MCF 10A (cell line): ENCODE data around the gene LSMEM2. TPM values are rescaled to one million over a fixed set of nuclear protein-coding genes. Genes with fewer than 3 reads are reported as not detected.

ENCODE experiments used
- BruUV-seq: library from RNA; stranded (reverse); fragments of 400-500 nt; replicated peaks from 2 replicates; lab custom pipeline; 2021; lab: Mats Ljungman, UMichigan
- CTCF ChIA-PET: fragments of 300-600 bp; sonication (Branson Sonifier 250); formaldehyde crosslinking; extraction: SDS; loops from one replicate; lab custom pipeline; 2021; ENCODE audit warnings: antibody characterized with exemption, inconsistent platforms; lab: Yijun Ruan, JAX
- POLR2A ChIA-PET: fragments of 300-600, 350-650 bp; sonication (Branson Sonifier 250); formaldehyde crosslinking; extraction: SDS; loops from one replicate; lab custom pipeline; 2020; ENCODE audit warnings: antibody characterized with exemption, inconsistent platforms; lab: Yijun Ruan, JAX
- DNase-seq: peaks from one replicate; pipeline ENCODE4 v3.0.0-alpha.2; 2018; ENCODE audit not compliant: unreplicated experiment
- H3K27ac Mint-ChIP-seq: one replicate; pipeline ENCODE4 v1.8.0; 2022; ENCODE audit warnings: mild to moderate bottlenecking, low read depth, mixed read lengths; ENCODE audit not compliant: unreplicated experiment
- H3K27me3 Mint-ChIP-seq: one replicate; pipeline ENCODE4 v1.8.0; 2022; ENCODE audit warnings: mixed read lengths; ENCODE audit not compliant: insufficient read depth, unreplicated experiment
- H3K36me3 Mint-ChIP-seq: one replicate; pipeline ENCODE4 v1.8.0; 2022; ENCODE audit warnings: mild to moderate bottlenecking, moderate library complexity, mixed read lengths; ENCODE audit not compliant: insufficient read depth, unreplicated experiment
- H3K4me1 Mint-ChIP-seq: one replicate; pipeline ENCODE4 v1.8.0; 2022; ENCODE audit warnings: mixed read lengths; ENCODE audit not compliant: insufficient read depth, unreplicated experiment
- H3K4me3 Mint-ChIP-seq: one replicate; pipeline ENCODE4 v1.8.0; 2022; ENCODE audit warnings: mild to moderate bottlenecking, moderate library complexity, mixed read lengths; ENCODE audit not compliant: unreplicated experiment
- H3K9me3 Mint-ChIP-seq: one replicate; pipeline ENCODE4 v1.8.0; 2022; ENCODE audit warnings: mixed read lengths; ENCODE audit not compliant: unreplicated experiment
- intact Hi-C: fragments of 100-400 bp; cut with micrococcal nuclease; formaldehyde crosslinking; loops from 2 replicates; pipeline ENCODE4 v1.14.1; 2022
- total RNA-seq: library from RNA; stranded (reverse); gene quantifications from 2 replicates; pipeline ENCODE4 v1.2.3, GENCODE V29; 2022
- TF ChIP-seq, protein P1 (sequence below): fragments of 200-600 bp; IDR thresholded peaks from one replicate; pipeline ENCODE4 v1.8.0; 2022; ENCODE audit warnings: antibody characterized with exemption, mild to moderate bottlenecking; ENCODE audit not compliant: unreplicated experiment

LSMEM2 gene
- total RNA-seq, 1 experiment from 2014 or later: not detected

DNA sequence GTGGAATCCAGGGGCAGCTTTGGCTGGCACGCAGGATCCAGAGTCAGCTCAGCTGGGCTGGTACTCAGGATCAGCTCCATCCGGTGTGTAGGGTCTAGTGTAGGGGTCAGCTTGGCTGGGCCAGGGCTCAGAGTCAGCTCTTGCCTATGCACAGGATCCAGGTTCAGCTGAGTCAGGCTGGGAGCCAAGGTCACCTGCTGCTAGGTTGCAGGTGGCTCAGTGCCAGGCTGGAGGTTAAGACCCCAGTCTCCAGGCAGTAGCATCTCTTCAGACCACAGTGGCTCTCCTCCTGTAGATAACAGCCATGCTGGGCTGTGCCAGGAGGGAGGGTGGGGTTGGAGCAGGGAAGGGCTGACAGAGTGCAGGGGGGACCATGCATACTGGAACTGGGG is 18.5 kb downstream of the LSMEM2 start:
- Mint-ChIP-seq H3K4me1 (peaks cover 14% of the 10 kb centered on the region), H3K27me3 (no peaks in the 10 kb centered on the region), H3K27ac (no peak overlapping the region), H3K36me3 (no peaks in the 10 kb centered on the region), H3K9me3 (no peaks in the 10 kb centered on the region), H3K4me3 (peak overlapping the region; percentile 16)
- TF ChIP-seq, protein P1, sequence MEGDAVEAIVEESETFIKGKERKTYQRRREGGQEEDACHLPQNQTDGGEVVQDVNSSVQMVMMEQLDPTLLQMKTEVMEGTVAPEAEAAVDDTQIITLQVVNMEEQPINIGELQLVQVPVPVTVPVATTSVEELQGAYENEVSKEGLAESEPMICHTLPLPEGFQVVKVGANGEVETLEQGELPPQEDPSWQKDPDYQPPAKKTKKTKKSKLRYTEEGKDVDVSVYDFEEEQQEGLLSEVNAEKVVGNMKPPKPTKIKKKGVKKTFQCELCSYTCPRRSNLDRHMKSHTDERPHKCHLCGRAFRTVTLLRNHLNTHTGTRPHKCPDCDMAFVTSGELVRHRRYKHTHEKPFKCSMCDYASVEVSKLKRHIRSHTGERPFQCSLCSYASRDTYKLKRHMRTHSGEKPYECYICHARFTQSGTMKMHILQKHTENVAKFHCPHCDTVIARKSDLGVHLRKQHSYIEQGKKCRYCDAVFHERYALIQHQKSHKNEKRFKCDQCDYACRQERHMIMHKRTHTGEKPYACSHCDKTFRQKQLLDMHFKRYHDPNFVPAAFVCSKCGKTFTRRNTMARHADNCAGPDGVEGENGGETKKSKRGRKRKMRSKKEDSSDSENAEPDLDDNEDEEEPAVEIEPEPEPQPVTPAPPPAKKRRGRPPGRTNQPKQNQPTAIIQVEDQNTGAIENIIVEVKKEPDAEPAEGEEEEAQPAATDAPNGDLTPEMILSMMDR: no peak
- no peak for DNase-seq
- intact Hi-C loops: no loop called here
- ChIA-PET CTCF (interaction anchor here (0.5 to 5.7 kb wide), 4 partner anchors 26 to 228 kb away, joined by 3 to 30 read pairs (median 3); partner anchors contain the start of gene HYAL2), POLR2A (interaction anchor here (1.5 to 2.7 kb wide), 2 partner anchors 24 to 40 kb away, joined by 5 to 29 read pairs; no protein-coding TSS in a partner anchor)
- no TSS peak for BruUV-seq

DNA sequence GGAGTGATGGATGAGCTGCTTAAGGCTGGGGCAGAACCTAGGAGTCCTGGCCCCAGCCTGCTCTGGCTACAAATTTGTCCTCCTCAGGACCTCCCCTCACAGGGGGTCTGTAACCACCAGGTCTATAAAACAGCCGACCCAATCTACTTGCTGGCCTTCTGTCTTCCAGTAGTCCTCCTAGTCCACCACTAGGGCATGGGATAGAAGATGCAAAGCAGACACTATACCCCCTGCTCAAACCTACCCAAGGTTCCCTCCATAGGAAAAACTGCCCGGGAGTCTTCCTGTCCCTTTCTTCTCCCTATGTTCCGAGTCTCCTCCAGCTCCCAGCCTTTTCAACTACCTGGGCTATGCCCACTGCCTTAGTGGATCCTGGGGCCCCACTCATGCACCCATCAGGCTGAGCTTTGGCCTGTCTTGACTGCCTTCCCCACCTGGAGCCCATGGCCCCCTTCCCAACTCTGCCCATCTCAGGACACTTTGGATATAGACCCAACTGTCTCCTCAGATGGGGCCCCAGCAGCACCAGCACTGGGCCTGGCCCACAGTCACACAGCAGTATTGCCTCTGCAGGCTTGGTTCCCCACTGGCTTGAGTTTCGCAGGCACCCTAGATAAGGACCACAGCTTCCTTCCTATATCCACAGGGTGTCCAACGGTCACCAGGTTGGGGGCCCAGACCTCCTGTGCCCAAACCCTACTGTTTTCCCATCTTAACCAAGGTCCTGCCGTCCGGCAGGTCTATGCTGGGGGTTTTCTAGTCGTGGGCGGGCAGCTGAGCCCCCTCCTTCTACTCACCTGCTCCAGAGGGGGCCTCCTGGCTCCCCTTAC is 19.2 kb downstream of the LSMEM2 start:
- Mint-ChIP-seq H3K27me3 (no peaks in the 10 kb centered on the region), H3K4me1 (peaks cover 7% of the 10 kb centered on the region), H3K27ac (no peak overlapping the region), H3K4me3 (peak overlapping the region; percentile 92), H3K9me3 (no peaks in the 10 kb centered on the region), H3K36me3 (no peaks in the 10 kb centered on the region)
- POLR2A ChIA-PET: interaction anchor here (0.6 to 3.3 kb wide), 10 partner anchors 10 to 163 kb away, joined by 3 to 30 read pairs (median 6); partner anchors contain the start of genes CYB561D2, NPRL2 and TUSC2
- intact Hi-C loops: no loop called here
- TF ChIP-seq, protein P1: no peak
- BruUV-seq: no TSS peak
- CTCF ChIA-PET: interaction anchor here (0.8 to 5.7 kb wide), 6 partner anchors 21 to 72 kb away, joined by 3 to 30 read pairs (median 5); partner anchors contain the start of gene HYAL2
- no peak for DNase-seq

DNA sequence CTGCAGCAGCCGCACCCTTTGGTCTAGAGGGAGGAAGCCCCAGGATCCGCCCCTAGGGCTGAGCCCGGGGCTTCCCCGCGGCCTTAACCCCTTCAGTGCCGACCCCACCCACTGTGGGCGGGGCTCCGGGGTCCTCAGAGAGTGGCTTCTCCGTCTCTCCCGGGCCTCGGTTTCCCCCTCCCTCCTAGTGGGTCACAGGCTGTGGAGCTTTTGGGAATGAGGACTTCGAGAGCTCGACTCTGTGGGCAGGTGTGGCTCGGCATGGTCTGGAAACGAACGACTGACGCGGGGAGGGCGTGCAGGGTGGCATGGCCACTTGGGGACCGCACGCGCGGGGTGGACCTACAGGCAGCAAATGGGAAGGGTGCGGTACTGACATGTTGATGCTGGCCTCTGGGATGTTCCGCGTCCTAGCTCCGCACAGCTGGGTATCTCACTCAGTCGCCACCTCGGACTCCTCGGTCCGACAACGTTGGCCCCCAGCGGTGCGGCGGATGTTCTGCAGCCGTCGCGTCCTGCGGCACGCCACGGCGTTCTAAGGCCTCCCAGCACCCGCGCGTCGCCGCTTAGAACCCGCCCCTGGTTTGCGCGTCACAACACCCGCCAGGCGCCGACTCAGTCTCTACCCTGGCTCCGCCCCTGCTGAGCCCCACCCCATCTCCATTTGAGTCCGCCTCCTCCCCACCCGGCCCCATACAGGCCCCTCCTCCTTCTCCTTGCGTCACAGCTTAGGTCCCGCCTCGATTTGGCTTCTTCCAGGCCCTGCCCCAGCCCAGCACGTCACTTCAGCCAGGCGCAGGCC is 20.1 kb downstream of the LSMEM2 start, which contains the start of the genes HYAL3 and NAA80:
TSS of gene HYAL3 (minus strand) at position 570 of the 802 bp plus-strand sequence. CDS start 3,803 bp downstream, outside the sequence.
TSS of gene NAA80 (minus strand) at position 570 of the 802 bp plus-strand sequence. CDS start 1,942 bp downstream, outside the sequence.
- TF ChIP-seq, protein P1: peak; percentile 23
- Mint-ChIP-seq H3K9me3 (no peaks in the 10 kb centered on the region), H3K27ac (peak within 1 kb of the TSS; percentile 97), H3K36me3 (no peaks in the 10 kb centered on the region), H3K27me3 (no peaks in the 10 kb centered on the region), H3K4me1 (peaks cover 7% of the 10 kb centered on the region), H3K4me3 (peak within 1 kb of the TSS; percentile 92)
- ChIA-PET POLR2A (interaction anchor here (0.6 to 3.3 kb wide), 21 partner anchors 8 to 1754 kb away, joined by 3 to 30 read pairs (median 4); partner anchors contain the start of genes CYB561D2, GNAI2, HEMK1 and NPRL2), CTCF (interaction anchor here (0.6 to 5.7 kb wide), 12 partner anchors 20 to 1085 kb away, joined by 3 to 30 read pairs (median 4); partner anchors contain the start of genes HYAL2 and RASSF1)
- BruUV-seq: TSS peak; percentile 55
- DNase-seq: peak; percentile 99
- intact Hi-C loops: loop anchor here (1.0 kb wide), 1 partner anchor 22 kb away; no protein-coding TSS in a partner anchor
